ENCODE measurements around the gene CHST15.

Gene CHST15

DNA sequence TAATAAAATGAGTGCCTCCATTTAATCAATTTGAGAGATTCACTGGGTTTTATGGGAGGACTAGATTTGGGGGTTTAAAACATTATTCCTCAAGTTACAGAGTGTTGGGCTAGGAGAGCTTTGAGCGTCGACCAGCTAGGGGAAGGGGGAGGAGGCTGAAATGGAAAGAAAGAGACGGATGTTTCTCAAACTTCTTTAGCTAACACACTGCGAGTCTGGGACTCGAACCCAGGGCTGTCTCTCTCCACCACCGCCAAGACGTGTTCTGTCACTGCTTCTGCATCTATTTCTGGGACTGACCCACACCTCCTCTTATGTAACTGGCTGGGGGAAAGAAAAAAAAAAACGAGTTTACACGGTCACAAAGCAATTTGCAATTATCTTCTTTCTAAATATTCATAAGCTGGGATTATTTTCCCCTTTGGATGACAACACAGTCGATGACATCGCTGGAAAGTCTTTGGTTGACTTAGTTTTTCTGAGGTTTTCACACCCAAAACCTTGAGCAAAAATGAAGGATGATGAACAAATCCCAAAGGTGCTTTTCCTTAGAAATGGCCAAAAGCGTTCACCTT, 27.2 kb downstream of the CHST15 start:
- DNase-seq (ENCODE audit: low read depth) = no peak
- no peak overlapping the region for H3K4me3 ChIP-seq (ENCODE audit: low read depth, low read length)
- TF ChIP-seq, protein P1, sequence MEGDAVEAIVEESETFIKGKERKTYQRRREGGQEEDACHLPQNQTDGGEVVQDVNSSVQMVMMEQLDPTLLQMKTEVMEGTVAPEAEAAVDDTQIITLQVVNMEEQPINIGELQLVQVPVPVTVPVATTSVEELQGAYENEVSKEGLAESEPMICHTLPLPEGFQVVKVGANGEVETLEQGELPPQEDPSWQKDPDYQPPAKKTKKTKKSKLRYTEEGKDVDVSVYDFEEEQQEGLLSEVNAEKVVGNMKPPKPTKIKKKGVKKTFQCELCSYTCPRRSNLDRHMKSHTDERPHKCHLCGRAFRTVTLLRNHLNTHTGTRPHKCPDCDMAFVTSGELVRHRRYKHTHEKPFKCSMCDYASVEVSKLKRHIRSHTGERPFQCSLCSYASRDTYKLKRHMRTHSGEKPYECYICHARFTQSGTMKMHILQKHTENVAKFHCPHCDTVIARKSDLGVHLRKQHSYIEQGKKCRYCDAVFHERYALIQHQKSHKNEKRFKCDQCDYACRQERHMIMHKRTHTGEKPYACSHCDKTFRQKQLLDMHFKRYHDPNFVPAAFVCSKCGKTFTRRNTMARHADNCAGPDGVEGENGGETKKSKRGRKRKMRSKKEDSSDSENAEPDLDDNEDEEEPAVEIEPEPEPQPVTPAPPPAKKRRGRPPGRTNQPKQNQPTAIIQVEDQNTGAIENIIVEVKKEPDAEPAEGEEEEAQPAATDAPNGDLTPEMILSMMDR (IDR thresholded peaks at IDR 0.05; ENCODE audit: low read depth, low read length, missing control alignments) = no peak

- H3K4me3 ChIP-seq (ENCODE audit: low read depth, low read length) = no peak overlapping the region
- no peak for DNase-seq (ENCODE audit: low read depth)
- TF ChIP-seq, protein P1 (IDR thresholded peaks at IDR 0.05; ENCODE audit: low read depth, low read length, missing control alignments) = no peak
These were observed 27.8 kb downstream of the CHST15 start for GRCh38 chr10:124065382-124066125.

- no peak for DNase-seq (ENCODE audit: low read depth)
- no peak overlapping the region for H3K4me3 ChIP-seq (ENCODE audit: low read depth, low read length)
- TF ChIP-seq, protein P1 (IDR thresholded peaks at IDR 0.05; ENCODE audit: low read depth, low read length, missing control alignments) = no peak
These were observed 28.7 kb downstream of the CHST15 start for GRCh38 chr10:124064676-124065075.

- DNase-seq (ENCODE audit: low read depth) = no peak
- TF ChIP-seq, protein P1 (IDR thresholded peaks at IDR 0.05; ENCODE audit: low read depth, low read length, missing control alignments) = no peak
- no peak overlapping the region for H3K4me3 ChIP-seq (ENCODE audit: low read depth, low read length)
These were observed 29.4 kb downstream of the CHST15 start for GRCh38 chr10:124063750-124064603.

- TF ChIP-seq, protein P1 (IDR thresholded peaks at IDR 0.05; ENCODE audit: low read depth, low read length, missing control alignments) = no peak
- no peak for DNase-seq (ENCODE audit: low read depth)
These were observed 31.0 kb downstream of the CHST15 start for GRCh38 chr10:124062390-124062789.

DNA sequence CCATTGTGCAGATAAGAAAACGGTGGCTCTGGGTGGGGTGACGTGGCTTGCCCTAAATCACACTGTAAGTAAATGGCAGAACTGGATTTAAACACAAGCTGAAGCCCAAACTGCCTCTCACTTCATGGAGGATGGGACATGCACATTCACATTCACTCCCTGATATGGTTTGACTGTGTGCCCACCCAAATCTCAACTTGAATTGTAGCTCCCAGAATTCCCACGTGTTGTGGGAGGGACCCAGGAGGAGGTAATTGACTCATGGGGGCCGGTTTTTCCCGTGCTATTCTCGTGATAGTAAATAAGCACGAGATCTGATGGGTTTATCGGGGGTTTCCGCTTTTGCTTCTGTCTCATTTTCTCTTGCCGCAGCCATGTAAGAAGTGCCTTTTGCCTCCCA, 32.4 kb downstream of the CHST15 start:
- TF ChIP-seq, protein P1 (IDR thresholded peaks at IDR 0.05; ENCODE audit: low read depth, low read length, missing control alignments) = no peak
- H3K4me3 ChIP-seq (ENCODE audit: low read depth, low read length) = no peak overlapping the region
- no peak for DNase-seq (ENCODE audit: low read depth)

More at GRCh38 chr10:124062390-124062789, 31.0 kb downstream of the CHST15 start:
- no peak overlapping the region for H3K4me3 ChIP-seq (ENCODE audit: low read depth, low read length)

All from GM12864 (cell line).